ENCODE measurements around the gene BHMT. TPM values are rescaled to one million over a fixed set of nuclear protein-coding genes. Genes with fewer than 3 reads are reported as not detected.
A peak's percentile ranks its signal among the peaks of the same experiment; 100 is the strongest.
"Not testable (repeated sequence)": the region's sequence is repeated elsewhere in the genome, so short reads cannot be mapped to it uniquely, and the experiment has no call there.

BHMT gene
- polyA plus RNA-seq, 3 donors, result 267 to 445 (median 385) TPM

- no peak for DNase-seq (ENCODE audit: low read depth in 3 of 3, low spot score in 2 of 3)
Measured at GRCh38 chr5:79109527-79110492, 1.8 kb upstream of the BHMT start.

- DNase-seq (ENCODE audit: low read depth in 3 of 3, low spot score in 2 of 3), result no peak
Measured at GRCh38 chr5:79111960-79112702, 522 bp downstream of the BHMT start.

- DNase-seq (ENCODE audit: low read depth in 3 of 3, low spot score in 2 of 3), result no peak
Measured at GRCh38 chr5:79112703-79113058, 1.1 kb downstream of the BHMT start.

GRCh38 chr5:79119486-79119885, 7.9 kb downstream of the BHMT start:
- DNase-seq (ENCODE audit: low read depth in 3 of 3, low spot score in 2 of 3), result no peak

- DNase-seq (ENCODE audit: low read depth in 3 of 3, low spot score in 2 of 3), result no peak
Measured at GRCh38 chr5:79120221-79120620, 8.6 kb downstream of the BHMT start.

- no peak for DNase-seq (ENCODE audit: low read depth in 3 of 3, low spot score in 2 of 3)
Measured at GRCh38 chr5:79122973-79123372, 11.4 kb downstream of the BHMT start.

- no peak for DNase-seq (ENCODE audit: low read depth in 3 of 3, low spot score in 2 of 3)
Measured at GRCh38 chr5:79124607-79125006, 13.0 kb downstream of the BHMT start.

- DNase-seq (ENCODE audit: low read depth in 3 of 3, low spot score in 2 of 3), result no peak
Measured at GRCh38 chr5:79130781-79131180, 19.2 kb downstream of the BHMT start.

GRCh38 chr5:79133121-79133656, 21.6 kb downstream of the BHMT start:
- peak in 2 of 3 donors; percentile 24 to 62 for DNase-seq (ENCODE audit: low read depth in 3 of 3, low spot score in 2 of 3)

- DNase-seq (ENCODE audit: low read depth in 3 of 3, low spot score in 2 of 3), result peak; percentile 68 to 82 (median 75)
Measured at GRCh38 chr5:79133657-79134451, 22.2 kb downstream of the BHMT start.

- DNase-seq (ENCODE audit: low read depth in 3 of 3, low spot score in 2 of 3), result no peak
Measured at GRCh38 chr5:79135790-79136553, 24.4 kb downstream of the BHMT start.

- no peak for DNase-seq (ENCODE audit: low read depth in 3 of 3, low spot score in 2 of 3)
Measured at GRCh38 chr5:79136618-79137017, 25.0 kb downstream of the BHMT start.

GRCh38 chr5:79140553-79140952, 28.9 kb downstream of the BHMT start:
- no peak for DNase-seq (ENCODE audit: low read depth in 3 of 3, low spot score in 2 of 3)

- DNase-seq (ENCODE audit: low read depth in 3 of 3, low spot score in 2 of 3), result no peak
Measured at GRCh38 chr5:79143684-79144379, 32.2 kb downstream of the BHMT start.

GRCh38 chr5:79147076-79147475, 35.5 kb downstream of the BHMT start:
- no peak for DNase-seq (ENCODE audit: low read depth in 3 of 3, low spot score in 2 of 3)

GRCh38 chr5:79149433-79149832, 37.8 kb downstream of the BHMT start:
- DNase-seq (ENCODE audit: low read depth in 3 of 3, low spot score in 2 of 3), result no peak

GRCh38 chr5:79151942-79152671, 40.5 kb downstream of the BHMT start:
- no peak for DNase-seq (ENCODE audit: low read depth in 3 of 3, low spot score in 2 of 3)

GRCh38 chr5:79157305-79157704, 45.7 kb downstream of the BHMT start:
- DNase-seq (ENCODE audit: low read depth in 3 of 3, low spot score in 2 of 3), result no peak

- DNase-seq (ENCODE audit: low read depth in 3 of 3, low spot score in 2 of 3), result not testable (repeated sequence)
Measured at GRCh38 chr5:79161647-79162046, 50.0 kb downstream of the BHMT start.

Measured in right renal cortex interstitium (tissue), 3 donors.